Measurements from ENCODE around the gene RITA1. TPM values are rescaled to one million over a fixed set of nuclear protein-coding genes. Genes with fewer than 3 reads are reported as not detected.
A peak's percentile ranks its signal among the peaks of the same experiment; 100 is the strongest.

The RITA1 gene
- 16.1 and 19.1 TPM in 2 replicates for total RNA-seq
- polyA plus RNA-seq = 15.7 and 26.9 TPM in 2 replicates

GRCh38 chr12:113185180-113186032, at the start of gene RITA1, which contains the start of gene DDX54:
TSS of gene RITA1 (plus strand) at chr12:113185721. CDS start at chr12:113186747, 1,026 bp downstream.
TSS of gene DDX54 (minus strand) at chr12:113185478. CDS start at chr12:113185451, 27 bp downstream.
- peak within 1 kb of the TSS; percentile 94 for H3K4me2 ChIP-seq
- no peaks in the 10 kb centered on the region for H3K27me3 ChIP-seq
- H3K4me3 ChIP-seq = peak within 1 kb of the TSS; percentile 86
- peak; percentile 92 for DNase-seq (ENCODE audit: low spot score)
- peaks cover 47% of the 10 kb centered on the region for H3K79me2 ChIP-seq
- 0% methylated on average over 77 of the region's 89 CpGs for WGBS (ENCODE audit: low lambda C conversion rate, missing lambda C conversion rate)
- H2AFZ ChIP-seq = peak within 1 kb of the TSS; percentile 86
- H3K9me3 ChIP-seq (ENCODE audit: low read depth) = no peaks in the 10 kb centered on the region
- H3K9me2 ChIP-seq (replicated peaks; ENCODE audit: insufficient read depth) = no peaks in the 10 kb centered on the region
- peaks cover 7% of the 10 kb centered on the region for H4K20me1 ChIP-seq (ENCODE audit: insufficient read depth, poor library complexity, severe bottlenecking)
- no peaks in the 10 kb centered on the region for H3K36me3 ChIP-seq (replicated peaks; ENCODE audit: insufficient read depth, low read depth)
- no peak for TF ChIP-seq EZH2phosphoT487 (IDR thresholded peaks at IDR 0.05; ENCODE audit: low read depth, severe bottlenecking, unreplicated experiment)
- no peak for TF ChIP-seq EZH2 (IDR thresholded peaks at IDR 0.05; ENCODE audit: borderline replicate concordance)
- no peak for TF ChIP-seq CTCF (IDR thresholded peaks at IDR 0.05; ENCODE audit: poor library complexity)
- peaks cover 15% of the 10 kb centered on the region for H3K4me1 ChIP-seq (ENCODE audit: insufficient read depth)
- H3K27ac ChIP-seq = peak within 1 kb of the TSS; percentile 97

- no peak for DNase-seq (ENCODE audit: low spot score)
- TF ChIP-seq CTCF (IDR thresholded peaks at IDR 0.05; ENCODE audit: poor library complexity) (no peak), EZH2phosphoT487 (IDR thresholded peaks at IDR 0.05; ENCODE audit: low read depth, severe bottlenecking, unreplicated experiment) (no peak), EZH2 (IDR thresholded peaks at IDR 0.05; ENCODE audit: borderline replicate concordance) (no peak)
- peak overlapping the region; percentile 56 for H3K4me2 ChIP-seq
- no peaks in the 10 kb centered on the region for H3K36me3 ChIP-seq (replicated peaks; ENCODE audit: insufficient read depth, low read depth)
- no peak overlapping the region for H2AFZ ChIP-seq
- H3K4me1 ChIP-seq (ENCODE audit: insufficient read depth) = no peaks in the 10 kb centered on the region
- no peaks in the 10 kb centered on the region for H3K9me3 ChIP-seq (ENCODE audit: low read depth)
- no peak overlapping the region for H3K4me3 ChIP-seq
- H3K79me2 ChIP-seq = no peaks in the 10 kb centered on the region
- H3K27me3 ChIP-seq = peaks cover 33% of the 10 kb centered on the region
- WGBS (ENCODE audit: low lambda C conversion rate, missing lambda C conversion rate) = 41% methylated on average over 21 of the region's 21 CpGs
- H4K20me1 ChIP-seq (ENCODE audit: insufficient read depth, poor library complexity, severe bottlenecking) = no peaks in the 10 kb centered on the region
- H3K9me2 ChIP-seq (replicated peaks; ENCODE audit: insufficient read depth) = no peaks in the 10 kb centered on the region
- H3K27ac ChIP-seq = no peak overlapping the region
Measured at GRCh38 chr12:113136128-113136989, 49.2 kb upstream of the RITA1 start.

GRCh38 chr12:113136990-113137511, 48.5 kb upstream of the RITA1 start:
- H3K36me3 ChIP-seq (replicated peaks; ENCODE audit: insufficient read depth, low read depth) = no peaks in the 10 kb centered on the region
- H2AFZ ChIP-seq = no peak overlapping the region
- H3K27me3 ChIP-seq = peaks cover 33% of the 10 kb centered on the region
- WGBS (ENCODE audit: low lambda C conversion rate, missing lambda C conversion rate) = 82% methylated on average over 6 of the region's 6 CpGs
- H4K20me1 ChIP-seq (ENCODE audit: insufficient read depth, poor library complexity, severe bottlenecking) = no peaks in the 10 kb centered on the region
- H3K9me3 ChIP-seq (ENCODE audit: low read depth) = no peaks in the 10 kb centered on the region
- no peaks in the 10 kb centered on the region for H3K9me2 ChIP-seq (replicated peaks; ENCODE audit: insufficient read depth)
- no peak for DNase-seq (ENCODE audit: low spot score)
- no peak overlapping the region for H3K4me2 ChIP-seq
- no peak overlapping the region for H3K4me3 ChIP-seq
- no peak overlapping the region for H3K27ac ChIP-seq
- no peaks in the 10 kb centered on the region for H3K79me2 ChIP-seq
- no peaks in the 10 kb centered on the region for H3K4me1 ChIP-seq (ENCODE audit: insufficient read depth)
- no peak for TF ChIP-seq CTCF (IDR thresholded peaks at IDR 0.05; ENCODE audit: poor library complexity)
- no peak for TF ChIP-seq EZH2phosphoT487 (IDR thresholded peaks at IDR 0.05; ENCODE audit: low read depth, severe bottlenecking, unreplicated experiment)
- no peak for TF ChIP-seq EZH2 (IDR thresholded peaks at IDR 0.05; ENCODE audit: borderline replicate concordance)
